GM23248 (cell line): ENCODE measurements around the gene TATDN3. TPM values are rescaled to one million over a fixed set of nuclear protein-coding genes. Genes with fewer than 3 reads are reported as not detected.
"Not testable (repeated sequence)": the region's sequence is repeated elsewhere in the genome, so short reads cannot be mapped to it uniquely, and the experiment has no call there.

Experiments
- DNase-seq: peaks from one replicate; pipeline ENCODE4 v3.0.0-alpha.2; 2015
- H2AFZ ChIP-seq: fragments of 200-600 bp; sonication (generic); 2 replicates; pipeline ENCODE4 v1.6.1; 2016; ENCODE audit warnings: antibody characterized with exemption
- H3F3A ChIP-seq: fragments of 200-600 bp; sonication (generic); 2 replicates; pipeline ENCODE4 v1.6.1; 2016; ENCODE audit warnings: mild to moderate bottlenecking, antibody characterized with exemption, mixed run types; ENCODE audit not compliant: insufficient read depth
- H3K27ac ChIP-seq: fragments of 200-600 bp; sonication (generic); 2 replicates; pipeline ENCODE4 v1.5.1; 2016; ENCODE audit warnings: mild to moderate bottlenecking
- H3K27me3 ChIP-seq: fragments of 200-600 bp; sonication (generic); replicated peaks from 2 replicates; pipeline ENCODE4 v1.6.1; 2016; ENCODE audit warnings: mild to moderate bottlenecking; ENCODE audit not compliant: insufficient read depth
- H3K36me3 ChIP-seq: fragments of 200-600 bp; sonication (generic); 2 replicates; pipeline ENCODE4 v1.6.1; 2016; ENCODE audit warnings: low read depth, mild to moderate bottlenecking
- H3K4me1 ChIP-seq: fragments of 200-600 bp; sonication (generic); 2 replicates; pipeline ENCODE4 v1.6.1; 2016; ENCODE audit warnings: mild to moderate bottlenecking; ENCODE audit not compliant: insufficient read depth
- H3K4me2 ChIP-seq: fragments of 200-600 bp; sonication (generic); one replicate; pipeline ENCODE4 v1.6.1; 2016; ENCODE audit warnings: mild to moderate bottlenecking; ENCODE audit not compliant: unreplicated experiment
- H3K4me3 ChIP-seq: fragments of 200-600 bp; sonication (generic); 2 replicates; pipeline ENCODE4 v1.5.1; 2016; ENCODE audit warnings: mild to moderate bottlenecking
- H3K79me2 ChIP-seq: fragments of 200-600 bp; sonication (generic); 2 replicates; pipeline ENCODE4 v1.6.1; 2016; ENCODE audit warnings: mild to moderate bottlenecking; ENCODE audit not compliant: insufficient read depth
- H3K9ac ChIP-seq: fragments of 200-600 bp; sonication (generic); 2 replicates; pipeline ENCODE4 v1.6.1; 2016; ENCODE audit warnings: mild to moderate bottlenecking
- H3K9me2 ChIP-seq: fragments of 200-600 bp; sonication (generic); 2 replicates; pipeline ENCODE4 v1.6.1; 2016; ENCODE audit warnings: mixed run types, mild to moderate bottlenecking, moderate library complexity; ENCODE audit not compliant: insufficient read depth
- H3K9me3 ChIP-seq: fragments of 200-600 bp; sonication (generic); one replicate; pipeline ENCODE4 v1.6.1; 2017; ENCODE audit warnings: low read depth
- H4K20me1 ChIP-seq: fragments of 200-600 bp; sonication (generic); 2 replicates; pipeline ENCODE4 v1.6.0; 2016; ENCODE audit not compliant: insufficient read depth
- EZH2 ChIP-seq: fragments of 200-600 bp; sonication (generic); IDR thresholded peaks from 2 replicates; pipeline ENCODE4 v1.6.1; 2018; ENCODE audit warnings: antibody characterized with exemption, mild to moderate bottlenecking; ENCODE audit not compliant: insufficient read depth, poor library complexity, severe bottlenecking
- EZH2phosphoT487 ChIP-seq: fragments of 200-600 bp; sonication (generic); IDR thresholded peaks from 2 replicates; pipeline ENCODE4 v1.6.1; 2018; ENCODE audit warnings: antibody characterized with exemption, moderate library complexity, mild to moderate bottlenecking, low read depth; ENCODE audit not compliant: insufficient read depth
- WGBS, 2 experiments: methylation state at CpG; one replicate each; pipeline ENCODE4 v1.1.6; 2015 to 2017; ENCODE audit warnings: low lambda C conversion rate in 2 of 2, low coverage in 1 of 2; ENCODE audit errors: missing lambda C conversion rate in 2 of 2; 5-methylcytosine and 5-hydroxymethylcytosine counted together
- in situ Hi-C: fragments of 300-500 bp; cut with MboI; formaldehyde crosslinking; loops from 2 replicates; pipeline ENCODE4 v1.15.0; 2020
- polyA plus RNA-seq: library from polyadenylated mRNA; unstranded; fragments of >200 nt; fragmentation: Nextera tagmentation; extraction: Ambion mirVana; gene quantifications from 2 replicates; pipeline ENCODE4 v1.2.1, GENCODE V29; 2016
- total RNA-seq: library from RNA; depleted of rRNA; stranded (reverse); fragments of >200 nt; shearing (Covaris generic); gene quantifications from 2 replicates; pipeline ENCODE4 v1.2.3, GENCODE V29; 2014

TATDN3 gene
- total and polyA plus RNA-seq, 2 experiments from 2014 or later: 12.4 to 14.9 TPM

GRCh38 chr1:212775241-212775640, 16.5 kb upstream of the TATDN3 start:
- Histone ChIP-seq H3K9me3 (no peaks in the 10 kb centered on the region), H3K9me2 (no peaks in the 10 kb centered on the region), H3K4me1 (no peaks in the 10 kb centered on the region), H3K4me3 (no peak overlapping the region), H2AFZ (no peak overlapping the region), H3K27ac (no peak overlapping the region), H3K9ac (no peak overlapping the region), H3K4me2 (no peak overlapping the region), H3K36me3 (no peaks in the 10 kb centered on the region; the same call in 1 of the 2 replicates), H4K20me1 (no peaks in the 10 kb centered on the region), H3F3A (no peaks in the 10 kb centered on the region; the same call in 1 of the 2 replicates), H3K27me3 (no peaks in the 10 kb centered on the region), H3K79me2 (no peaks in the 10 kb centered on the region)
- no peak for TF ChIP-seq EZH2phosphoT487
- no peak for TF ChIP-seq EZH2
- in situ Hi-C loops: no loop called here
- DNase-seq: no peak

GRCh38 chr1:212777151-212777550, 14.5 kb upstream of the TATDN3 start:
- Histone ChIP-seq H3K4me3 (no peak overlapping the region), H2AFZ (no peak overlapping the region), H3K79me2 (no peaks in the 10 kb centered on the region), H3K9ac (no peak overlapping the region), H3K27ac (no peak overlapping the region), H3K4me1 (no peaks in the 10 kb centered on the region), H3K4me2 (no peak overlapping the region), H3K9me3 (no peaks in the 10 kb centered on the region), H3K9me2 (no peaks in the 10 kb centered on the region), H4K20me1 (no peaks in the 10 kb centered on the region), H3K36me3 (no peaks in the 10 kb centered on the region; the same call in none of the 2 replicates), H3K27me3 (no peaks in the 10 kb centered on the region), H3F3A (no peaks in the 10 kb centered on the region; the same call in 1 of the 2 replicates)
- in situ Hi-C loops: no loop called here
- no peak for DNase-seq
- 98 to 99% methylated on average over 3 of the region's 3 CpGs for WGBS, 2 experiments
- no peak for TF ChIP-seq EZH2
- TF ChIP-seq EZH2phosphoT487: no peak

DNA sequence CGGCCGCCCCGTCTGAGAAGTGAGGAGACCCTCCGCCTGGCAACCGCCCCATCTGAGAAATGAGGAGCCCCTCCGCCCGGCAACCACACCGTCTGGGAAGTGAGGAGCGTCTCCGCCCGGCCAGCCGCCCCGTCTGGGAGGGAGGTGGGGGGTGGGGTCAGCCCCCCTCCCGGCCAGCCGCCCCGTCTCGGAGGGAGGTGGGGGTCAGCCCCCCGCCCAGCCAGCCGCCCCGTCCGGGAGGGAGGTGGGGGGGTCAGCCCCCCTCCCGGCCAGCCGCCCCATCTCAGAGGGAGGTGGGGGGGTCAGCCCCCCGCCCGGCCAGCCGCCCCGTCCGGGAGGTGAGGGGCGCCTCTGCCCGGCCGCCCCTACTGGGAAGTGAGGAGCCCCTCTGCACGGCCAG, 12.6 kb upstream of the TATDN3 start:
- H3K4me1 ChIP-seq, H3K4me3 ChIP-seq, H2AFZ ChIP-seq, in situ Hi-C loops, H4K20me1 ChIP-seq, H3K4me2 ChIP-seq, H3K9ac ChIP-seq, H3K9me2 ChIP-seq, H3K36me3 ChIP-seq, H3K27ac ChIP-seq, H3K79me2 ChIP-seq, H3K27me3 ChIP-seq, H3K9me3 ChIP-seq, DNase-seq: not testable (repeated sequence)
- H3F3A ChIP-seq: peaks cover 16% of the 10 kb centered on the region
- WGBS, 2 experiments: 93% methylated on average over 12 of the region's 32 CpGs; no CpG with 5 or more reads in 1 of the 2 experiments

DNA sequence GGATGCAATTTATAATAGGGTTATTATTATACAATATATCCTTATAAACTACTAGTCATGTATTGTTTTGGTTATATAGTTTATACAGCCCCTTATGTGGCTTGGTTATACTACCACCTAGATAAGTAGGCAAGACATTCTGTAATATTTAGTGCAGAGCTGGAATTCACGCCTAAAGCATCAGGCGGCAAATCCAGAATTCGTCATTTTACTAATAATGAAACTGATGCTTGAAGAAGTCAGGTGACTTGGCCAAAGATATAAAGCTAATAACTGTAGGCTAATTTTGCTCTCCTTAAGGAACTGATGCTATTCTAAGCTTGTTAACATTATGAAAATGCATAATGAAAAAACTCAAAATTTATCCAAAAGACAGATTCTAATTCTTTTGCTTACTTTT, 10.9 kb upstream of the TATDN3 start:
- 97% methylated on average over 3 of the region's 3 CpGs for WGBS, 2 experiments
- in situ Hi-C loops: no loop called here
- no peak for TF ChIP-seq EZH2phosphoT487
- TF ChIP-seq EZH2: no peak

GRCh38 chr1:212781225-212781624, 10.5 kb upstream of the TATDN3 start:
- 96 to 98% methylated on average over 2 of the region's 2 CpGs for WGBS, 2 experiments
- TF ChIP-seq EZH2: no peak
- no peak for TF ChIP-seq EZH2phosphoT487
- Histone ChIP-seq H3K27ac (no peak overlapping the region), H3K36me3 (no peaks in the 10 kb centered on the region; the same call in none of the 2 replicates), H3K4me1 (no peaks in the 10 kb centered on the region), H3F3A (peaks cover 23% of the 10 kb centered on the region), H4K20me1 (no peaks in the 10 kb centered on the region), H3K9me3 (no peaks in the 10 kb centered on the region), H3K4me2 (no peak overlapping the region), H3K9ac (no peak overlapping the region), H3K27me3 (no peaks in the 10 kb centered on the region), H3K4me3 (no peak overlapping the region), H3K9me2 (no peaks in the 10 kb centered on the region), H3K79me2 (no peaks in the 10 kb centered on the region), H2AFZ (no peak overlapping the region)
- DNase-seq: no peak
- in situ Hi-C loops: no loop called here

More for the DNA sequence above, 10.9 kb upstream of the TATDN3 start:
- H4K20me1 ChIP-seq: no peaks in the 10 kb centered on the region
- no peak overlapping the region for H3K9ac ChIP-seq
- no peaks in the 10 kb centered on the region for H3K79me2 ChIP-seq
- no peak overlapping the region for H3K27ac ChIP-seq
- no peak overlapping the region for H2AFZ ChIP-seq
- H3K27me3 ChIP-seq: no peaks in the 10 kb centered on the region
- no peak overlapping the region for H3K4me3 ChIP-seq
- no peaks in the 10 kb centered on the region for H3K9me2 ChIP-seq
- H3F3A ChIP-seq: peaks cover 23% of the 10 kb centered on the region
- no peak for DNase-seq
- no peak overlapping the region for H3K4me2 ChIP-seq
- no peaks in the 10 kb centered on the region for H3K4me1 ChIP-seq
- no peaks in the 10 kb centered on the region for H3K9me3 ChIP-seq
- H3K36me3 ChIP-seq: no peaks in the 10 kb centered on the region; the same call in none of the 2 replicates
